Measurements from ENCODE around the gene GRID2IP.
A peak's percentile ranks its signal among the peaks of the same experiment; 100 is the strongest.

- TF ChIP-seq CTCF (IDR thresholded peaks at IDR 0.05; ENCODE audit: low read depth, low read length, poor library complexity, severe bottlenecking) (peak; percentile 74), EZH2phosphoT487 (IDR thresholded peaks at IDR 0.05; ENCODE audit: borderline replicate concordance, low read length) (no peak)
Measured at GRCh38 chr7:6489612-6490011, 61.6 kb downstream of the GRID2IP start.
